Body of pancreas (tissue), 4 donors: Measurements from ENCODE around the gene CDH4. TPM values are rescaled to one million over a fixed set of nuclear protein-coding genes. Genes with fewer than 3 reads are reported as not detected.

Experiments used
- ATAC-seq: fragments of 150-250 bp; one replicate; pipeline ENCODE4 v1.9.1; 2016
- DNase-seq, 4 donors: peaks; one replicate each; pipeline ENCODE4 v3.0.0-alpha.2; 2019
- H3K27ac ChIP-seq, 4 donors: fragments of 200-600 bp; sonication (generic); 1 replicate in 3 of 4; 2 replicates in 1 of 4; pipeline versions ENCODE4 v1.5.1 to v1.6.1; 2016 to 2019; ENCODE audit warnings: mild to moderate bottlenecking in 1 of 4, mixed read lengths in 1 of 4, moderate library complexity in 1 of 4
- H3K27me3 ChIP-seq, 2 donors: fragments of 200-600 bp; sonication (generic); one replicate each; pipeline ENCODE4 v1.6.0; 2016; ENCODE audit warnings: mild to moderate bottlenecking in 1 of 2
- H3K36me3 ChIP-seq, 2 donors: fragments of 200-600 bp; sonication (generic); replicated peaks in 1 of 2; 2 replicates each; pipeline ENCODE4 v1.5.1; 2016; ENCODE audit warnings: low read depth in 2 of 2; ENCODE audit not compliant: insufficient read depth in 1 of 2
- H3K4me1 ChIP-seq: fragments of 200-600 bp; sonication (generic); one replicate; pipeline ENCODE4 v1.6.0; 2016
- H3K4me3 ChIP-seq, 2 donors: fragments of 200-600 bp; sonication (generic); 1 replicate in 1 of 2; 2 replicates in 1 of 2; pipeline ENCODE4 v1.5.1; 2016 to 2019
- H3K9me3 ChIP-seq, 3 donors: fragments of 200-600 bp; sonication (generic); 1 replicate in 2 of 3; 2 replicates in 1 of 3; pipeline ENCODE4 v1.5.1; 2016
- CTCF ChIP-seq, 7 experiments: fragments of 450-650 bp in 4 of 7; fragments of 200-600 bp in 3 of 7; sonication (generic) in 3 of 7; IDR thresholded peaks; one replicate each; pipeline ENCODE4 v1.5.1; 2016 to 2019; ENCODE audit warnings: antibody characterized with exemption in 7 of 7
- POLR2A ChIP-seq, 3 donors: fragments of 450-650 bp; IDR thresholded peaks; one replicate each; pipeline ENCODE4 v1.6.1; 2016; ENCODE audit warnings: antibody characterized with exemption in 3 of 3, mild to moderate bottlenecking in 2 of 3
- WGBS, 2 donors: methylation state at CpG; one replicate each; pipeline ENCODE4 v1.1.5; 2017; 5-methylcytosine and 5-hydroxymethylcytosine counted together
- intact Hi-C: fragments of 100-400 bp; cut with DNase I; formaldehyde crosslinking; loops from one replicate; pipeline ENCODE4 v1.15.1; 2023
- total RNA-seq, 2 donors: library from RNA; depleted of rRNA; stranded (reverse); fragments of >200 nt; gene quantifications; one replicate each; pipeline ENCODE4 v1.1.0, GENCODE V29; 2016

Gene CDH4
- total RNA-seq, 2 donors from 2014 or later: 0.33 to 0.52 TPM

DNA sequence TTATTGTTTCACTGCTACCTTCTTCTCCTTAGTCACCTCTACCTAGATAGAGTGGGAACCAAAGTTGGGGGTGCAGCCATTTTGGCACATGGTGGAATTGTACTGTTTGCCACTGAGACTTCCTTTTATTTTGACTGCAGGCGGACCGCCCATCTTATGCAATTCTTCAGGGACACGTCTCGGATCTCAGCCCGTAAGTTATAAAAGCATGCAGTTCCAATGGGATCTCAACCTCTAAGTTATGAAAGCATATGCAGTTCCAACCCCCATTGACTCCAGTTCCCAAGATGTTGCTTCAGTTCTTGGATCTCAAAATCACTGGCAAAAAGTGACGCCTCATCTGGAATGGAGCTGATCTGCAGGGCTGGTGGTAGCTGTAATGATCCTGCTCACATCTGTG is 41.2 kb upstream of the CDH4 start:
- ATAC-seq (no peak), DNase-seq (no peak)
- TF ChIP-seq POLR2A (IDR thresholded peaks at IDR 0.05) (no peak), CTCF (IDR thresholded peaks at IDR 0.05) (no peak)
- no peak overlapping the region for H3K4me3 ChIP-seq
- no peaks in the 10 kb centered on the region for H3K9me3 ChIP-seq
- H3K4me1 ChIP-seq: no peaks in the 10 kb centered on the region
- no peaks in the 10 kb centered on the region for H3K27me3 ChIP-seq
- H3K36me3 ChIP-seq: no peaks in the 10 kb centered on the region
- intact Hi-C loops: no loop called here
- H3K27ac ChIP-seq: no peak overlapping the region
- WGBS, 2 donors: 63 to 71% methylated on average over 6 of the region's 6 CpGs

DNA sequence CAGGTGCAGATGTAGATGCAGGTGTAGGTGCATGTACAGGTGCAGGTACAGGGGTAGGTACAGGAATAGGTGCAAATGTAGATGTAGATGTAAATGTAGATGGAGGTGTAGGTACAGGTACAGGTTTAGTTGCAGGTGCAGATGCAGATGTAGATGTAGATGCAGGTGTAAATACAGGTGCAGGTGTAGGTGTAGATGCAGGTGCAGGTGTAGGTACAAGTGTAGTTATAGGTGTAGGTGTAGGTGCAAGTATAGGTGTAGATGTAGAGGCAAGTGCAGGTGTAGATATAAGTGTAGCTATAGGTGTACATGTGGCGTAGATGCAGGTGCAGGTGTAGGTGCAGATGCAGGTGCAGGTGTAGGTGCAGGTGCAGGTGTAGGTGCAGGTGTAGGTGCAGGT is 34.2 kb upstream of the CDH4 start:
- intact Hi-C loops: no loop called here
- TF ChIP-seq POLR2A (IDR thresholded peaks at IDR 0.05) (no peak), CTCF (IDR thresholded peaks at IDR 0.05) (no peak)
- Histone ChIP-seq H3K9me3 (no peaks in the 10 kb centered on the region), H3K36me3 (no peaks in the 10 kb centered on the region), H3K27ac (no peak overlapping the region), H3K27me3 (no peaks in the 10 kb centered on the region), H3K4me1 (no peaks in the 10 kb centered on the region), H3K4me3 (no peak overlapping the region)
- DNase-seq (no peak), ATAC-seq (no peak)
- WGBS, 2 donors: 76 to 95% methylated on average over 1 of the region's 1 CpG

DNA sequence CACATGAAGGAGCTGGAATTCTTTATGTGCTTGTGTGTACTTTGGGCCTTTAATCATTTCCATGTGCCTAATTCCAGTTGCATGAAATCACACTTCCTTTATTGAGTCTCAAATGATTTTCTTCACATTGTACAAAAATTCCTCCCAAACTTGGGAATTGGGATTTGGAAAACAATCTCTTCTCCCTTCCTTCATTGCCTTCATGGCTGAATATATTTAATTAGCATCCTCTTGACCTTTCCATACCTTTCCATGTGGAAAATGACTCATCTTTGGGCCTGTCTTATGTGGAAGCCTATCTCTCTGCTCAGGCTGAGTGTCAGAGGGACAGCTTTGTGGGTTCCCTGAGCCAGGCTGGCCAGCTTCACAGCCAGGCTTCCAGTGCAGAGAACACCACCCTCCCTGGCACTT is 33.0 kb upstream of the CDH4 start:
- no peak overlapping the region for H3K4me3 ChIP-seq
- no peak for TF ChIP-seq POLR2A (IDR thresholded peaks at IDR 0.05)
- TF ChIP-seq CTCF (IDR thresholded peaks at IDR 0.05): no peak
- DNase-seq (no peak), ATAC-seq (no peak)
- H3K36me3 ChIP-seq: no peaks in the 10 kb centered on the region
- H3K4me1 ChIP-seq: no peaks in the 10 kb centered on the region
- H3K27ac ChIP-seq: no peak overlapping the region
- intact Hi-C loops: no loop called here
- no peaks in the 10 kb centered on the region for H3K9me3 ChIP-seq
- H3K27me3 ChIP-seq: no peaks in the 10 kb centered on the region

GRCh38 chr20:61220131-61220530 is 31.9 kb upstream of the CDH4 start:
- no peaks in the 10 kb centered on the region for H3K4me1 ChIP-seq
- WGBS, 2 donors: 41 to 59% methylated on average over 4 of the region's 4 CpGs
- ATAC-seq (no peak), DNase-seq (no peak)
- no peak for TF ChIP-seq CTCF (IDR thresholded peaks at IDR 0.05)
- no peak for TF ChIP-seq POLR2A (IDR thresholded peaks at IDR 0.05)
- H3K4me3 ChIP-seq: no peak overlapping the region
- no peaks in the 10 kb centered on the region for H3K27me3 ChIP-seq
- no peaks in the 10 kb centered on the region for H3K9me3 ChIP-seq
- H3K27ac ChIP-seq: no peak overlapping the region
- no peaks in the 10 kb centered on the region for H3K36me3 ChIP-seq
- intact Hi-C loops: no loop called here

GRCh38 chr20:61220626-61221325 is 31.3 kb upstream of the CDH4 start:
- 63 to 69% methylated on average over 17 of the region's 17 CpGs for WGBS, 2 donors

More at GRCh38 chr20:61220626-61221325, 31.3 kb upstream of the CDH4 start:
- intact Hi-C loops: no loop called here
- no peak for TF ChIP-seq CTCF (IDR thresholded peaks at IDR 0.05)
- no peak for TF ChIP-seq POLR2A (IDR thresholded peaks at IDR 0.05)
- DNase-seq (no peak), ATAC-seq (no peak)
- H3K4me1 ChIP-seq: no peaks in the 10 kb centered on the region
- H3K27ac ChIP-seq: no peak overlapping the region
- no peak overlapping the region for H3K4me3 ChIP-seq
- no peaks in the 10 kb centered on the region for H3K9me3 ChIP-seq
- no peaks in the 10 kb centered on the region for H3K27me3 ChIP-seq
- no peaks in the 10 kb centered on the region for H3K36me3 ChIP-seq
